ENCODE data around the gene FADS2. TPM values are rescaled to one million over a fixed set of nuclear protein-coding genes. Genes with fewer than 3 reads are reported as not detected.

FADS2 gene
- total and polyA plus RNA-seq, 9 of the 15 experiments (the other 6 are each of a cell fraction or from before 2014, with no cell fraction given) = 2.9 to 42.8 (median 16.2) TPM

GRCh38 chr11:61891331-61892084 lies 63.4 kb downstream of the FADS2 start, which contains the start of gene FADS3 (continued):
- peak; percentile 1; the same call in 1 of the 2 replicates for TF ChIP-seq ZBTB1 (CRISPR knock-in tag; IDR thresholded peaks at IDR 0.05; ENCODE audit: borderline replicate concordance, low read depth)
- 0 out of 2 replicates have a peak, but pooled peaks have one; percentile 27 for TF ChIP-seq ZBTB2 (IDR thresholded peaks at IDR 0.05)
- no peak for TF ChIP-seq SREBF1 (IDR thresholded peaks at IDR 0.05; ENCODE audit: borderline replicate concordance, low read depth, low read length)
- no peak for TF ChIP-seq ETS2 (tag; IDR thresholded peaks at IDR 0.05; ENCODE audit: borderline replicate concordance, poor library complexity, severe bottlenecking)
- TF ChIP-seq PHF8 (IDR thresholded peaks at IDR 0.05; ENCODE audit: borderline replicate concordance, low read length) = peak; percentile 68; the same call in 1 of the 2 replicates
- TF ChIP-seq TEAD4 (IDR thresholded peaks at IDR 0.05; ENCODE audit: low read length) = no peak
- TF ChIP-seq TEAD4 (CRISPR knock-in tag; IDR thresholded peaks at IDR 0.05; ENCODE audit: borderline replicate concordance) = no peak
- TF ChIP-seq EGR1 (conservative IDR thresholded peaks at IDR 0.05) = 0 out of 2 replicates have a peak, but pooled peaks have one; percentile 12
- no peak for TF ChIP-seq NR2C2 (CRISPR knock-in tag; IDR thresholded peaks at IDR 0.05)
- TF ChIP-seq NR2C2 (tag; IDR thresholded peaks at IDR 0.05) = 0 out of 2 replicates have a peak, but pooled peaks have one; percentile 6
- peak; percentile 55; the same call in 1 of the 2 replicates for TF ChIP-seq NKRF (IDR thresholded peaks at IDR 0.05; ENCODE audit: borderline replicate concordance)
- peak; percentile 67; the same call in 1 of the 2 replicates for TF ChIP-seq KLF13 (tag; IDR thresholded peaks at IDR 0.05; ENCODE audit: borderline replicate concordance, low read depth)
- TF ChIP-seq GMEB1 (CRISPR knock-in tag; IDR thresholded peaks at IDR 0.05) = peak; percentile 60
- TF ChIP-seq CREM (IDR thresholded peaks at IDR 0.05; ENCODE audit: low read depth) = peak; percentile 87
- TF ChIP-seq ZBTB7A (IDR thresholded peaks at IDR 0.05; ENCODE audit: borderline replicate concordance, control insufficient read depth, low read depth, low read length) = peak; percentile 62; the same call in 1 of the 2 replicates
- peak; percentile 49; the same call in 1 of the 2 replicates for TF ChIP-seq GABPB1 (CRISPR knock-in tag; IDR thresholded peaks at IDR 0.05)
- peak; percentile 33 to 45; a peak in 2 of 4 replicates for TF ChIP-seq NRF1 (conservative IDR thresholded peaks at IDR 0.05 in 1 of 2, IDR thresholded peaks at IDR 0.05 in 1 of 2)
- TF ChIP-seq ZFX (CRISPR knock-in tag; IDR thresholded peaks at IDR 0.05) = peak; percentile 37; the same call in 1 of the 2 replicates
- peak; percentile 62; the same call in 1 of the 2 replicates for TF ChIP-seq ZNF395 (CRISPR knock-in tag; IDR thresholded peaks at IDR 0.05)
